MCF 10A (cell line): ENCODE measurements around the gene GGCT. TPM values are rescaled to one million over a fixed set of nuclear protein-coding genes. Genes with fewer than 3 reads are reported as not detected.

Experiments used
- BruUV-seq: library from RNA; stranded (reverse); fragments of 400-500 nt; replicated peaks from 2 replicates; lab custom pipeline; 2021; lab: Mats Ljungman, UMichigan
- CTCF ChIA-PET: fragments of 300-600 bp; sonication (Branson Sonifier 250); formaldehyde crosslinking; extraction: SDS; loops from one replicate; lab custom pipeline; 2021; ENCODE audit warnings: antibody characterized with exemption, inconsistent platforms; lab: Yijun Ruan, JAX
- POLR2A ChIA-PET: fragments of 300-600, 350-650 bp; sonication (Branson Sonifier 250); formaldehyde crosslinking; extraction: SDS; loops from one replicate; lab custom pipeline; 2020; ENCODE audit warnings: antibody characterized with exemption, inconsistent platforms; lab: Yijun Ruan, JAX
- DNase-seq: peaks from one replicate; pipeline ENCODE4 v3.0.0-alpha.2; 2018; ENCODE audit not compliant: unreplicated experiment
- H3K27ac Mint-ChIP-seq: one replicate; pipeline ENCODE4 v1.8.0; 2022; ENCODE audit warnings: mild to moderate bottlenecking, low read depth, mixed read lengths; ENCODE audit not compliant: unreplicated experiment
- H3K27me3 Mint-ChIP-seq: one replicate; pipeline ENCODE4 v1.8.0; 2022; ENCODE audit warnings: mixed read lengths; ENCODE audit not compliant: insufficient read depth, unreplicated experiment
- H3K36me3 Mint-ChIP-seq: one replicate; pipeline ENCODE4 v1.8.0; 2022; ENCODE audit warnings: mild to moderate bottlenecking, moderate library complexity, mixed read lengths; ENCODE audit not compliant: insufficient read depth, unreplicated experiment
- H3K4me1 Mint-ChIP-seq: one replicate; pipeline ENCODE4 v1.8.0; 2022; ENCODE audit warnings: mixed read lengths; ENCODE audit not compliant: insufficient read depth, unreplicated experiment
- H3K4me3 Mint-ChIP-seq: one replicate; pipeline ENCODE4 v1.8.0; 2022; ENCODE audit warnings: mild to moderate bottlenecking, moderate library complexity, mixed read lengths; ENCODE audit not compliant: unreplicated experiment
- H3K9me3 Mint-ChIP-seq: one replicate; pipeline ENCODE4 v1.8.0; 2022; ENCODE audit warnings: mixed read lengths; ENCODE audit not compliant: unreplicated experiment
- CTCF ChIP-seq: fragments of 200-600 bp; IDR thresholded peaks from one replicate; pipeline ENCODE4 v1.8.0; 2022; ENCODE audit warnings: antibody characterized with exemption, mild to moderate bottlenecking; ENCODE audit not compliant: unreplicated experiment
- intact Hi-C: fragments of 100-400 bp; cut with micrococcal nuclease; formaldehyde crosslinking; loops from 2 replicates; pipeline ENCODE4 v1.14.1; 2022
- total RNA-seq: library from RNA; stranded (reverse); gene quantifications from 2 replicates; pipeline ENCODE4 v1.2.3, GENCODE V29; 2022

Gene GGCT
- total RNA-seq, 1 experiment from 2014 or later: 64.8 TPM

- no peak overlapping the region for H3K4me3 Mint-ChIP-seq
- POLR2A ChIA-PET: interaction anchor here (1.0 to 1.2 kb wide), 4 partner anchors 11 to 28 kb away, joined by 3 read pairs; partner anchors contain the start of gene GGCT
- TF ChIP-seq CTCF: no peak
- DNase-seq: no peak
- no peaks in the 10 kb centered on the region for H3K36me3 Mint-ChIP-seq
- no peak overlapping the region for H3K27ac Mint-ChIP-seq
- CTCF ChIA-PET: interaction anchor here (0.7 to 1.8 kb wide), 4 partner anchors 9 to 42 kb away, joined by 3 to 17 read pairs (median 9); no protein-coding TSS in a partner anchor
- no peaks in the 10 kb centered on the region for H3K9me3 Mint-ChIP-seq
- peaks cover 12% of the 10 kb centered on the region for H3K4me1 Mint-ChIP-seq
- intact Hi-C loops: no loop called here
- BruUV-seq: no TSS peak
- H3K27me3 Mint-ChIP-seq: no peaks in the 10 kb centered on the region
Observed at GRCh38 chr7:30522159-30522558, 17.5 kb upstream of the GGCT start.

GRCh38 chr7:30521532-30521931, 16.9 kb upstream of the GGCT start:
- TF ChIP-seq CTCF: no peak
- ChIA-PET POLR2A (interaction anchor here (0.7 to 1.0 kb wide), 4 partner anchors 11 to 41 kb away, joined by 3 read pairs; partner anchors contain the start of gene GGCT), CTCF (interaction anchor here (0.6 to 1.8 kb wide), 5 partner anchors 9 to 339 kb away, joined by 3 to 17 read pairs (median 5); no protein-coding TSS in a partner anchor)
- intact Hi-C loops: no loop called here
- no peak overlapping the region for H3K4me3 Mint-ChIP-seq
- H3K27ac Mint-ChIP-seq: no peak overlapping the region
- no peak for DNase-seq
- no peaks in the 10 kb centered on the region for H3K9me3 Mint-ChIP-seq
- no peaks in the 10 kb centered on the region for H3K36me3 Mint-ChIP-seq
- BruUV-seq: no TSS peak
- no peaks in the 10 kb centered on the region for H3K27me3 Mint-ChIP-seq
- H3K4me1 Mint-ChIP-seq: peaks cover 12% of the 10 kb centered on the region

GRCh38 chr7:30519122-30519521, 14.5 kb upstream of the GGCT start:
- no peak for TF ChIP-seq CTCF
- POLR2A ChIA-PET: no interaction called here
- no TSS peak for BruUV-seq
- DNase-seq: no peak
- H3K4me1 Mint-ChIP-seq: peaks cover 12% of the 10 kb centered on the region
- no peak overlapping the region for H3K27ac Mint-ChIP-seq
- no peaks in the 10 kb centered on the region for H3K36me3 Mint-ChIP-seq
- intact Hi-C loops: no loop called here
- no peak overlapping the region for H3K4me3 Mint-ChIP-seq
- CTCF ChIA-PET: no interaction called here
- no peaks in the 10 kb centered on the region for H3K27me3 Mint-ChIP-seq
- no peaks in the 10 kb centered on the region for H3K9me3 Mint-ChIP-seq

GRCh38 chr7:30515761-30516160, 11.1 kb upstream of the GGCT start:
- ChIA-PET CTCF (interaction anchor here (0.6 to 2.9 kb wide), 5 partner anchors 29 to 50 kb away, joined by 3 to 12 read pairs (median 5); no protein-coding TSS in a partner anchor), POLR2A (interaction anchor here (0.6 to 1.4 kb wide), 3 partner anchors 10 to 1250 kb away, joined by 3 read pairs; partner anchors contain the start of gene GARS1)
- H3K9me3 Mint-ChIP-seq: no peaks in the 10 kb centered on the region
- no peaks in the 10 kb centered on the region for H3K27me3 Mint-ChIP-seq
- H3K4me3 Mint-ChIP-seq: no peak overlapping the region
- DNase-seq: no peak
- no TSS peak for BruUV-seq
- intact Hi-C loops: no loop called here
- H3K27ac Mint-ChIP-seq: no peak overlapping the region
- H3K36me3 Mint-ChIP-seq: no peaks in the 10 kb centered on the region
- H3K4me1 Mint-ChIP-seq: peaks cover 4% of the 10 kb centered on the region
- TF ChIP-seq CTCF: no peak
